Trophoblast cell (in vitro differentiated cells and primary cell): Measurements from ENCODE around the gene SMOC2.

ENCODE experiments used
- DNase-seq, 2 donors: peaks; one replicate each; pipeline ENCODE4 v3.0.0-alpha.2; 2016
- H2AFZ ChIP-seq: 2 replicates; pipeline ENCODE4 v1.6.1; 2013; ENCODE audit warnings: low read length, moderate library complexity, mild to moderate bottlenecking; ENCODE audit not compliant: insufficient read depth, poor library complexity
- H2AK5ac ChIP-seq: 2 replicates; pipeline ENCODE4 v1.6.1; 2013; ENCODE audit warnings: mild to moderate bottlenecking, low read length
- H2BK120ac ChIP-seq: 2 replicates; pipeline ENCODE4 v1.6.1; 2013; ENCODE audit warnings: low read length, mild to moderate bottlenecking, moderate library complexity; ENCODE audit not compliant: insufficient read depth, poor library complexity
- H2BK12ac ChIP-seq: 2 replicates; pipeline ENCODE4 v1.6.1; 2013; ENCODE audit warnings: mild to moderate bottlenecking, low read length, moderate library complexity
- H2BK5ac ChIP-seq: 2 replicates; pipeline ENCODE4 v1.6.1; 2013; ENCODE audit warnings: low read length, low read depth, moderate library complexity, mild to moderate bottlenecking; ENCODE audit not compliant: poor library complexity
- H3K14ac ChIP-seq: 2 replicates; pipeline ENCODE4 v1.6.1; 2013; ENCODE audit warnings: mild to moderate bottlenecking, low read length
- H3K18ac ChIP-seq: 2 replicates; pipeline ENCODE4 v1.6.1; 2013; ENCODE audit warnings: mild to moderate bottlenecking, low read length
- H3K23ac ChIP-seq: 2 replicates; pipeline ENCODE4 v1.6.1; 2013; ENCODE audit warnings: low read length
- H3K27ac ChIP-seq: 2 replicates; pipeline ENCODE4 v1.5.1; 2013; ENCODE audit warnings: low read depth, mild to moderate bottlenecking, inconsistent platforms, low read length, moderate library complexity
- H3K27me3 ChIP-seq: 2 replicates; pipeline ENCODE4 v1.6.1; 2013; ENCODE audit warnings: inconsistent platforms, mild to moderate bottlenecking, low read length, moderate library complexity; ENCODE audit not compliant: insufficient read depth
- H3K36me3 ChIP-seq, 2 experiments: 1 replicate in 1 of 2; 2 replicates in 1 of 2; pipeline ENCODE4 v1.6.1; 2013; ENCODE audit warnings: low read length in 2 of 2, mild to moderate bottlenecking in 2 of 2, moderate library complexity in 1 of 2; ENCODE audit not compliant: insufficient read depth in 2 of 2, control insufficient read depth in 1 of 2
- H3K4ac ChIP-seq: 2 replicates; pipeline ENCODE4 v1.6.1; 2013; ENCODE audit warnings: low read depth, mild to moderate bottlenecking, low read length, moderate library complexity
- H3K4me1 ChIP-seq, 2 experiments: 1 replicate in 1 of 2; 2 replicates in 1 of 2; pipeline ENCODE4 v1.6.1; 2013; ENCODE audit warnings: low read length in 2 of 2, mild to moderate bottlenecking in 2 of 2, moderate library complexity in 1 of 2; ENCODE audit not compliant: insufficient read depth in 2 of 2, control insufficient read depth in 1 of 2
- H3K4me2 ChIP-seq: 2 replicates; pipeline ENCODE4 v1.6.1; 2013; ENCODE audit warnings: inconsistent platforms, mild to moderate bottlenecking, low read length, moderate library complexity
- H3K4me3 ChIP-seq: 2 replicates; pipeline ENCODE4 v1.5.1; 2013; ENCODE audit warnings: mild to moderate bottlenecking, low read depth, low read length, inconsistent platforms
- H3K79me1 ChIP-seq: one replicate; pipeline ENCODE4 v1.6.1; 2013; ENCODE audit warnings: low read length
- H3K79me2 ChIP-seq: 2 replicates; pipeline ENCODE4 v1.6.1; 2013; ENCODE audit warnings: low read length, mild to moderate bottlenecking; ENCODE audit not compliant: control insufficient read depth, insufficient read depth, poor library complexity
- H3K9ac ChIP-seq: 2 replicates; pipeline ENCODE4 v1.6.1; 2013; ENCODE audit warnings: mild to moderate bottlenecking, low read length
- H3K9me3 ChIP-seq: 2 replicates; pipeline ENCODE4 v1.6.1; 2013; ENCODE audit warnings: low read depth, mild to moderate bottlenecking, control low read depth, inconsistent platforms, low read length; ENCODE audit not compliant: insufficient read depth
- H4K12ac ChIP-seq: 2 replicates; pipeline ENCODE4 v1.6.1; 2013; ENCODE audit warnings: low read depth, mild to moderate bottlenecking, low read length, moderate library complexity
- H4K8ac ChIP-seq: 2 replicates; pipeline ENCODE4 v1.6.1; 2013; ENCODE audit warnings: low read depth, mild to moderate bottlenecking, low read length, moderate library complexity
- H4K91ac ChIP-seq: one replicate; pipeline ENCODE4 v1.6.1; 2013; ENCODE audit warnings: low read depth, mild to moderate bottlenecking, low read length, moderate library complexity
- WGBS: extraction: QIAGEN DNeasy Blood & Tissue Kit; methylation state at CpG from one replicate; pipeline ENCODE4 v1.1.7; 2013; ENCODE audit warnings: missing lambda C conversion rate; ENCODE audit not compliant: insufficient read length, insufficient coverage; ENCODE audit errors: extremely low coverage; 5-methylcytosine and 5-hydroxymethylcytosine counted together

SMOC2 gene

GRCh38 chr6:168458101-168458500 is 17.1 kb downstream of the SMOC2 start:
- H2BK12ac ChIP-seq, result no peak overlapping the region
- no peak overlapping the region for H3K4me2 ChIP-seq
- no peak overlapping the region for H2AK5ac ChIP-seq
- no peaks in the 10 kb centered on the region for H3K79me2 ChIP-seq
- no peak overlapping the region for H3K18ac ChIP-seq
- no peak overlapping the region for H2AFZ ChIP-seq
- no peak overlapping the region for H3K23ac ChIP-seq
- no peak overlapping the region for H3K4ac ChIP-seq
- H2BK5ac ChIP-seq, result no peak overlapping the region
- no peak overlapping the region for H2BK120ac ChIP-seq
- no CpG with 5 or more reads among the region's 12 CpGs for WGBS
- no peaks in the 10 kb centered on the region for H3K79me1 ChIP-seq
- H3K36me3 ChIP-seq, result no peaks in the 10 kb centered on the region
- H3K14ac ChIP-seq, result no peak overlapping the region
- H4K12ac ChIP-seq, result no peak overlapping the region
- H3K4me3 ChIP-seq, result no peak overlapping the region
- no peak overlapping the region for H4K91ac ChIP-seq
- DNase-seq, result no peak
- H4K8ac ChIP-seq, result no peak overlapping the region
- no peaks in the 10 kb centered on the region for H3K9me3 ChIP-seq
- peaks cover under 1 to 4% of the 10 kb centered on the region in 2 experiments for H3K4me1 ChIP-seq
- no peaks in the 10 kb centered on the region for H3K27me3 ChIP-seq
- H3K27ac ChIP-seq, result no peak overlapping the region
- H3K9ac ChIP-seq, result no peak overlapping the region

- H2AFZ ChIP-seq, result no peak overlapping the region
- DNase-seq, result no peak
- no peak overlapping the region for H3K14ac ChIP-seq
- peaks cover 0 to 1% of the 10 kb centered on the region in 2 experiments for H3K4me1 ChIP-seq
- H3K18ac ChIP-seq, result no peak overlapping the region
- no CpG with 5 or more reads among the region's 9 CpGs for whole genome bisulfite sequencing
- no peaks in the 10 kb centered on the region for H3K27me3 ChIP-seq
- H3K4me3 ChIP-seq, result no peak overlapping the region
- no peaks in the 10 kb centered on the region for H3K79me1 ChIP-seq
- H3K4ac ChIP-seq, result no peak overlapping the region
- no peak overlapping the region for H4K8ac ChIP-seq
- H2BK5ac ChIP-seq, result no peak overlapping the region
- no peaks in the 10 kb centered on the region for H3K9me3 ChIP-seq
- no peaks in the 10 kb centered on the region for H3K79me2 ChIP-seq
- H4K91ac ChIP-seq, result no peak overlapping the region
- no peak overlapping the region for H3K4me2 ChIP-seq
- H2AK5ac ChIP-seq, result no peak overlapping the region
- no peaks in the 10 kb centered on the region for H3K36me3 ChIP-seq
- no peak overlapping the region for H3K23ac ChIP-seq
- H2BK12ac ChIP-seq, result no peak overlapping the region
- no peak overlapping the region for H3K9ac ChIP-seq
- H2BK120ac ChIP-seq, result no peak overlapping the region
- no peak overlapping the region for H3K27ac ChIP-seq
- H4K12ac ChIP-seq, result no peak overlapping the region
Measured at GRCh38 chr6:168459572-168459971, 18.6 kb downstream of the SMOC2 start.

- no peak overlapping the region for H3K23ac ChIP-seq
- no peaks in the 10 kb centered on the region for H3K79me2 ChIP-seq
- no peak overlapping the region for H4K8ac ChIP-seq
Measured at GRCh38 chr6:168462289-168462853, 21.4 kb downstream of the SMOC2 start.

GRCh38 chr6:168464546-168464945 is 23.6 kb downstream of the SMOC2 start:
- Histone ChIP-seq H4K91ac (no peak overlapping the region), H3K9me3 (no peaks in the 10 kb centered on the region), H2BK5ac (no peak overlapping the region), H3K18ac (no peak overlapping the region), H3K27ac (no peak overlapping the region), H3K27me3 (no peaks in the 10 kb centered on the region), H3K36me3 (no peaks in the 10 kb centered on the region), H2BK12ac (no peak overlapping the region), H2AK5ac (no peak overlapping the region), H3K14ac (no peak overlapping the region), H2AFZ (no peak overlapping the region), H2BK120ac (no peak overlapping the region), H3K4ac (no peak overlapping the region), H3K4me2 (no peak overlapping the region), H3K4me1 (no peaks in the 10 kb centered on the region), H4K8ac (no peak overlapping the region), H3K9ac (no peak overlapping the region), H4K12ac (no peak overlapping the region), H3K79me2 (no peaks in the 10 kb centered on the region), H3K23ac (no peak overlapping the region), H3K79me1 (no peaks in the 10 kb centered on the region), H3K4me3 (no peak overlapping the region)
- no peak for DNase-seq
- no CpG with 5 or more reads among the region's 4 CpGs for WGBS

More at GRCh38 chr6:168462289-168462853, 21.4 kb downstream of the SMOC2 start:
- no peak overlapping the region for H2BK5ac ChIP-seq
- no peak overlapping the region for H4K91ac ChIP-seq
- H2AFZ ChIP-seq, result no peak overlapping the region
- H3K9ac ChIP-seq, result no peak overlapping the region
- no peak overlapping the region for H3K4me3 ChIP-seq
- DNase-seq, result no peak
- no peak overlapping the region for H3K14ac ChIP-seq
- H2AK5ac ChIP-seq, result no peak overlapping the region
- no peak overlapping the region for H4K12ac ChIP-seq
- no peak overlapping the region for H3K4ac ChIP-seq
- H3K18ac ChIP-seq, result no peak overlapping the region
- H3K27ac ChIP-seq, result no peak overlapping the region
- no peak overlapping the region for H3K4me2 ChIP-seq
- no peaks in the 10 kb centered on the region for H3K27me3 ChIP-seq
- H2BK120ac ChIP-seq, result no peak overlapping the region
- H3K36me3 ChIP-seq, result no peaks in the 10 kb centered on the region
- no peaks in the 10 kb centered on the region for H3K4me1 ChIP-seq
- no CpG with 5 or more reads among the region's 8 CpGs for WGBS
- no peaks in the 10 kb centered on the region for H3K79me1 ChIP-seq
- H2BK12ac ChIP-seq, result no peak overlapping the region
- no peaks in the 10 kb centered on the region for H3K9me3 ChIP-seq
